ENCODE data around the gene GABBR2.

Gene GABBR2

DNA sequence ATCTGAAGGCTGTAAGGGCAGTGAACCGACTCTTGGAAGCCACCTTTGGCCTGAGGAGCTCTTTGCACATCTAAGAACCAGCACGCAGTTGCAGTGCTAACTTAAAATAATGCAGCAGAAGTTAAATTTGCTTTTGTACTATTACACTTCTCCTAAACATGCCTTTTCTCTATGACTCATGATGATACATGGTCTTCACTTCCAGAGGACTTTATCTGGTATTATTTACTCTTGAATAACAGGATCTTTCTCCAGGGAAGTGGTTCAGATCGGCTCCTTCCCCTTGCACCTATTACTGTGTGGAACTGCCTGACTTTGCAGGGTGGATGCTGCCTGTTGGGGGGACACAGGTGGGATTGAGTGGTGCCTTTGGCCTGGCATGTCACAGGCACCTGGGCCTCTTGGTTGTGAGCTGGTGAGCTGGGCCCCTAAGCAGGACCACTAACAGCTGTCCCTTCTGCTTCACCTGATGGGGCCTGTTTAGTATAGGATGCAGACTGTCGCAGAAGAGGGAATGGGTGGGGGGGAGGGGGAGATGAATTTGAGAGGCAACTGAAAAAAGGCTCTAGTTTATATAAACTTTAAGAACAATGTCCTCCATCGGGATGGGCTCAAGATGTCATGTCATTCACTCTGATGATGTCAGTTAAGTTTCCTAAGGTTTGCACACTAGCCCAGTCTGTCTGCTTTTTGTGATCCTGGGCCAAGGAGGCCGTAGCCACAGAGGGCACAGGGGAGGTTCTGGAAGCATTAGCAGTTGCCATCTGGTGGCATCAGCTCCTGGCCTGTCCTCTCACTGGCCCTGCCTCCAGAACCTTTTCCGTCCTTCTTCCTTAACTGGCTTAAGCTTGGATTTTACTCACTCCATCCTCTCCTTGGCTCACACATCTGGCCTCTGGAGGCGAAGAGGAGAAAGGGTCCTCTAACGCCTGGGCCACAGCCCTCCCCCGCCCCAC, 33.9 kb upstream of the GABBR2 start:
- TF ChIP-seq NFIC (IDR thresholded peaks at IDR 0.05) = no peak
- TF ChIP-seq EGR1 (IDR thresholded peaks at IDR 0.05) = no peak
- TF ChIP-seq ZBTB7A (IDR thresholded peaks at IDR 0.05; ENCODE audit: low read depth) = no peak
- TF ChIP-seq FOXM1 (IDR thresholded peaks at IDR 0.05; ENCODE audit: borderline replicate concordance, low read depth) = no peak
- no peak for TF ChIP-seq TAF1 (IDR thresholded peaks at IDR 0.05; ENCODE audit: low read depth)
- TF ChIP-seq RAD21 (IDR thresholded peaks at IDR 0.05; ENCODE audit: low read depth) = no peak

DNA sequence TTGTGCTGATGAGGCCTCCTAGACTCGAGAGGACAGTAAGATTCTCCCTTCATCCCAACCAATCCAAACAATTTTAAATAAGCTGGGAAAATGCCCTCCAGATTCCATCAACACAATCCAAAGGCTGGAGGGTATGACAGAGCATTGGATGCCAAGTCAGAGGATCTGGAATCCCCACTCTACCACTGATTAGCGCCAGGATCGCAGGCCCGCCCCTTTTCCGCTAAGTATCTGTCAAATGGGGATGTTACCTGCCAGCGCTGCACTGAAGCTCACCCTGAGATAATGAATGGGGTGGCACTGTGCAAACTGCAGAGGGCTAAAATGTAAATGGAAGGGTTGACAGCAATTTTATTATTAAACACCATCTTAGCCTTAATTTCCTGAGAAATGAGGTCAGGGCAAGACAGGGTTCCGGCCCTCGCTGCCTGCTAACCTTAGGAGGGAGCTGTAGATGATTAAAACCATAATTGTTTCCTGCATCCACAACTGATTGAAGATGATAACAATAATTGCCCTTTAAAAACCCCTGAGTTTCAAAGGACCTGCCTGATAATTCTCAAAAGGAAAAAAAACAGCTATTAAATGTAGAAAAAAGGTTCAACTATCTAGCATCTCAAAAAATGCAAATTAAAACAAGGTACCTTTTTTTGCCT, 31.6 kb upstream of the GABBR2 start:
- TF ChIP-seq, protein P1, sequence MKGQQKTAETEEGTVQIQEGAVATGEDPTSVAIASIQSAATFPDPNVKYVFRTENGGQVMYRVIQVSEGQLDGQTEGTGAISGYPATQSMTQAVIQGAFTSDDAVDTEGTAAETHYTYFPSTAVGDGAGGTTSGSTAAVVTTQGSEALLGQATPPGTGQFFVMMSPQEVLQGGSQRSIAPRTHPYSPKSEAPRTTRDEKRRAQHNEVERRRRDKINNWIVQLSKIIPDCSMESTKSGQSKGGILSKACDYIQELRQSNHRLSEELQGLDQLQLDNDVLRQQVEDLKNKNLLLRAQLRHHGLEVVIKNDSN (IDR thresholded peaks at IDR 0.05) = no peak
- TF ChIP-seq, protein P2, sequence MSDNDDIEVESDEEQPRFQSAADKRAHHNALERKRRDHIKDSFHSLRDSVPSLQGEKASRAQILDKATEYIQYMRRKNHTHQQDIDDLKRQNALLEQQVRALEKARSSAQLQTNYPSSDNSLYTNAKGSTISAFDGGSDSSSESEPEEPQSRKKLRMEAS (IDR thresholded peaks at IDR 0.05) = no peak
- TF ChIP-seq YY1 (IDR thresholded peaks at IDR 0.05; ENCODE audit: low read depth) = no peak
- no peak for TF ChIP-seq TEAD4 (IDR thresholded peaks at IDR 0.05)
- no peak for TF ChIP-seq TCF12 (IDR thresholded peaks at IDR 0.05; ENCODE audit: low read depth)
- TF ChIP-seq REST (IDR thresholded peaks at IDR 0.05; ENCODE audit: low read depth) = no peak
- no peak for TF ChIP-seq FOXM1 (IDR thresholded peaks at IDR 0.05; ENCODE audit: borderline replicate concordance, low read depth)
- no peak for TF ChIP-seq CREB1 (IDR thresholded peaks at IDR 0.05; ENCODE audit: low read depth)
- no peak for TF ChIP-seq NFIC (IDR thresholded peaks at IDR 0.05)
- TF ChIP-seq RAD21 (IDR thresholded peaks at IDR 0.05; ENCODE audit: low read depth) = no peak
- TF ChIP-seq EGR1 (IDR thresholded peaks at IDR 0.05) = no peak
- no peak for TF ChIP-seq ZBTB7A (IDR thresholded peaks at IDR 0.05; ENCODE audit: low read depth)
- no peak for TF ChIP-seq EP300 (IDR thresholded peaks at IDR 0.05; ENCODE audit: borderline replicate concordance)
- TF ChIP-seq TAF1 (IDR thresholded peaks at IDR 0.05; ENCODE audit: low read depth) = no peak

- no peak for TF ChIP-seq CEBPB (IDR thresholded peaks at IDR 0.05)
- TF ChIP-seq RAD21 (IDR thresholded peaks at IDR 0.05; ENCODE audit: low read depth) = no peak
- TF ChIP-seq YY1 (IDR thresholded peaks at IDR 0.05; ENCODE audit: low read depth) = no peak
- no peak for TF ChIP-seq FOXM1 (IDR thresholded peaks at IDR 0.05; ENCODE audit: borderline replicate concordance, low read depth)
- TF ChIP-seq, protein P1 (IDR thresholded peaks at IDR 0.05) = no peak
- no peak for TF ChIP-seq EP300 (IDR thresholded peaks at IDR 0.05; ENCODE audit: borderline replicate concordance)
- no peak for TF ChIP-seq TEAD4 (IDR thresholded peaks at IDR 0.05)
- TF ChIP-seq ZBTB7A (IDR thresholded peaks at IDR 0.05; ENCODE audit: low read depth) = no peak
- no peak for TF ChIP-seq EGR1 (IDR thresholded peaks at IDR 0.05)
- no peak for TF ChIP-seq TCF12 (IDR thresholded peaks at IDR 0.05; ENCODE audit: low read depth)
- TF ChIP-seq, protein P2 (IDR thresholded peaks at IDR 0.05) = no peak
- TF ChIP-seq REST (IDR thresholded peaks at IDR 0.05; ENCODE audit: low read depth) = no peak
- no peak for TF ChIP-seq CREB1 (IDR thresholded peaks at IDR 0.05; ENCODE audit: low read depth)
- no peak for TF ChIP-seq NFIC (IDR thresholded peaks at IDR 0.05)
- no peak for TF ChIP-seq TAF1 (IDR thresholded peaks at IDR 0.05; ENCODE audit: low read depth)
Measured at GRCh38 chr9:98738741-98739140, 30.0 kb upstream of the GABBR2 start.

GRCh38 chr9:98736226-98736625, 27.5 kb upstream of the GABBR2 start:
- TF ChIP-seq CREB1 (IDR thresholded peaks at IDR 0.05; ENCODE audit: low read depth) = no peak
- TF ChIP-seq EP300 (IDR thresholded peaks at IDR 0.05; ENCODE audit: borderline replicate concordance) = no peak
- TF ChIP-seq, protein P1 (IDR thresholded peaks at IDR 0.05) = no peak
- TF ChIP-seq ZBTB7A (IDR thresholded peaks at IDR 0.05; ENCODE audit: low read depth) = no peak
- no peak for TF ChIP-seq FOXM1 (IDR thresholded peaks at IDR 0.05; ENCODE audit: borderline replicate concordance, low read depth)
- TF ChIP-seq EGR1 (IDR thresholded peaks at IDR 0.05) = no peak
- TF ChIP-seq TEAD4 (IDR thresholded peaks at IDR 0.05) = no peak
- no peak for TF ChIP-seq REST (IDR thresholded peaks at IDR 0.05; ENCODE audit: low read depth)
- TF ChIP-seq TAF1 (IDR thresholded peaks at IDR 0.05; ENCODE audit: low read depth) = no peak
- no peak for TF ChIP-seq YY1 (IDR thresholded peaks at IDR 0.05; ENCODE audit: low read depth)
- TF ChIP-seq TCF12 (IDR thresholded peaks at IDR 0.05; ENCODE audit: low read depth) = no peak
- TF ChIP-seq CEBPB (IDR thresholded peaks at IDR 0.05) = no peak
- TF ChIP-seq RAD21 (IDR thresholded peaks at IDR 0.05; ENCODE audit: low read depth) = no peak
